GM12875 (cell line): ENCODE measurements around the gene UGT1A3.

Experiments
- H3K4me3 ChIP-seq: one replicate; pipeline ENCODE4 v1.5.1; 2011; ENCODE audit warnings: low read depth, low read length, control low read depth
- TF ChIP-seq, protein P1 (sequence below): IDR thresholded peaks from 2 replicates; pipeline ENCODE4 v1.5.1; 2011; ENCODE audit warnings: low read depth, mild to moderate bottlenecking, control low read depth, inconsistent platforms, low read length, moderate library complexity, borderline replicate concordance; ENCODE audit not compliant: insufficient read depth

The UGT1A3 gene

DNA sequence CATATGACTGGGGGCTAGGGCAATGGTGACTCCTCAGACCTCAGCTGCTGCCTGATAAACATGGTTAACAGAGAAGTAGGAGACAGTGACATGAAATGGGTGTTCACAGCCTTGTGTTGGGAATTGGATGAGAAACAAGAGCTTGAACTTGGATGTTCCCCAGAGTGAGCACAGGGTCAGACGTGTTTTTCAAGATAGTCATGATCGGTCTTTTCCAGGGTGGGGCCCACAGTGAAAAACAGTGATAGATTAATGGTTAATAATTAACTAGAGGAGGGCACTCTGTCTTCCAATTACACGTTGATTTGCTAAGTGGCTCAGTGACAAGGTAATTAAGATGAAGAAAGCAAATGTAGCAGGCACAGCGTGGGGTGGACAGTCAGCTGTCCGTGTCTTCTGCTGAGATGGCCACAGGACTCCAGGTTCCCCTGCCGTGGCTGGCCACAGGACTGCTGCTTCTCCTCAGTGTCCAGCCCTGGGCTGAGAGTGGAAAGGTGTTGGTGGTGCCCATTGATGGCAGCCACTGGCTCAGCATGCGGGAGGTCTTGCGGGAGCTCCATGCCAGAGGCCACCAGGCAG is at the start of gene UGT1A3:
Gene UGT1A3 (plus strand): TSS at position 320 of the 579 bp plus-strand sequence. CDS start 85 bp downstream, at position 405.
- no peak within 1 kb of the TSS for H3K4me3 ChIP-seq
- TF ChIP-seq, protein P1, sequence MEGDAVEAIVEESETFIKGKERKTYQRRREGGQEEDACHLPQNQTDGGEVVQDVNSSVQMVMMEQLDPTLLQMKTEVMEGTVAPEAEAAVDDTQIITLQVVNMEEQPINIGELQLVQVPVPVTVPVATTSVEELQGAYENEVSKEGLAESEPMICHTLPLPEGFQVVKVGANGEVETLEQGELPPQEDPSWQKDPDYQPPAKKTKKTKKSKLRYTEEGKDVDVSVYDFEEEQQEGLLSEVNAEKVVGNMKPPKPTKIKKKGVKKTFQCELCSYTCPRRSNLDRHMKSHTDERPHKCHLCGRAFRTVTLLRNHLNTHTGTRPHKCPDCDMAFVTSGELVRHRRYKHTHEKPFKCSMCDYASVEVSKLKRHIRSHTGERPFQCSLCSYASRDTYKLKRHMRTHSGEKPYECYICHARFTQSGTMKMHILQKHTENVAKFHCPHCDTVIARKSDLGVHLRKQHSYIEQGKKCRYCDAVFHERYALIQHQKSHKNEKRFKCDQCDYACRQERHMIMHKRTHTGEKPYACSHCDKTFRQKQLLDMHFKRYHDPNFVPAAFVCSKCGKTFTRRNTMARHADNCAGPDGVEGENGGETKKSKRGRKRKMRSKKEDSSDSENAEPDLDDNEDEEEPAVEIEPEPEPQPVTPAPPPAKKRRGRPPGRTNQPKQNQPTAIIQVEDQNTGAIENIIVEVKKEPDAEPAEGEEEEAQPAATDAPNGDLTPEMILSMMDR = no peak

DNA sequence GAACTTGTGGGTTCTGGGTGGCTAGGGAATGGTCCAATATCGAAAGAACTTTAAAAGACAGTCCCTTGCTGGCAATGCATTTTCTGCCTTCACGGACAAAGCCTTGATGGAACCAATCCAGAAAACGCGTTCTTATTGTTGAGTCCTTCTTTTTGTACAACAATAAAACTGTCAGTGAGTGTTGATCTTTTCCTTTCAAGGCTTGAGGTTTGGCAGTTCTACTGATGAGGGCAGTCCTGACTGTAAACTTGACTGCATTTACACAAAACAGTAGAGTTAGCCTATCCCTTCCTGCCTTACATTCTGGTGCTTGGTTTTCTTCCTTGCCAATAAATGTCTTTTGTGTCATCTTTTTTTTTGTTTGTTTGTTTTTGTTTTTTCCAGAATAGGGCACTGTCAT is 49.6 kb upstream of the UGT1A3 start:
- TF ChIP-seq, protein P1 = no peak
- no peak overlapping the region for H3K4me3 ChIP-seq

DNA sequence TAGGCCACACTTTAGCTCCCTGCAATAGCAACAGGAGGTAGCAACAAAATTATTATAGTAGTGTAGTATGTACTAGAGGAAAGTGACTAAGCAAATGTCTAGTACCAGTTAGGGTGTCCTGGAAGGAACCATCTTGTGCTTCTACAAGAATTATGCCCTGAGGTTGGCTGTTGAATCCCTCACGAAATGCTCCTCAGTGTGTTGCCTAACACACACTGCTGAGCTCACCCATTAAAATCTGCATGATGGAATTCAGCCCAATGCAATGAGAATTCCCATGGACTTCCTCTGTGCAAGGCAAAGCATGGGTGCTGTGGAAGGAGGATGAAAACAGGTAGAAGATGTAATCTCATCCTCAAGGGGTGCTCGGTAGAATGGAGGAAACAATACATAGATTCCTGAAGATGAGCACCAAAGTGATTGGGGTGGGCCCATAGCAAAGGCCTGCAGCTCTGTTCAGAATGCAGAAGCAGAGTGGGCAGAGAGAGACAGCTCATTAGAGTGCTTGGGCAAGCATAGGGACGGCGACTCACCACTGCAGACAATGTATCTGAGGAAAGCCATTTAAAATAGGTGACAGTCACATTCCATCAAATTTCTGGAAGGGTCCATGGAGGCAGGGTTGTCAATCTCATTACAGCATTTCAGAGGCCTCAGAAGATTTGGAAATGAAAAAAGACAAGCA is 48.3 kb upstream of the UGT1A3 start:
- TF ChIP-seq, protein P1 = no peak

GRCh38 chr2:233681521-233682099 is 47.2 kb upstream of the UGT1A3 start, which contains the start of gene UGT1A7:
Gene UGT1A7, plus strand, starts transcription at chr2:233681901. Its CDS starts 37 bp downstream, at chr2:233681938.
- no peak within 1 kb of the TSS for H3K4me3 ChIP-seq

More for the DNA sequence above, 48.3 kb upstream of the UGT1A3 start:
- no peak overlapping the region for H3K4me3 ChIP-seq

GRCh38 chr2:233684640-233685039 is 44.2 kb upstream of the UGT1A3 start:
- H3K4me3 ChIP-seq = no peak overlapping the region
- TF ChIP-seq, protein P1 = no peak

More at GRCh38 chr2:233681521-233682099, 47.2 kb upstream of the UGT1A3 start, which contains the start of gene UGT1A7:
- TF ChIP-seq, protein P1 = no peak

DNA sequence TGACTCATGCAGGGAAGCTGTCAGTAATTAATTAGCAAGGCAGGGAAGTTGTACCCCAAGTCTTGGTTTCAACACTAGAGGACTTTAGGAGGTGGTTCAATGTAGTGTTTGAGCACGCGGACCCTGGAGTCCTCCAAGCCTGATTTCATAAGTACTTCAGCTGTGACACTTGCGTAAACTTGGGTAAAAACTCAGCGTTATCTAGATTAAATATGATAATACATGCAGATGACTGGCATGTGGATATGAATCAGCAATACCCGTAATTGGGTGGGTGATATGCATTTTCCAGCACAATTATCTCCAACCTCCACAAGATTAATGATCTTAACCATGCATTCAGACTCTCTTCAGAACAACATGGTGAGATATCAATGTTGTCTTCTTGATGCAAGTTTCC is 41.9 kb upstream of the UGT1A3 start:
- TF ChIP-seq, protein P1 = no peak
- no peak overlapping the region for H3K4me3 ChIP-seq

GRCh38 chr2:233688341-233688740 is 40.5 kb upstream of the UGT1A3 start:
- TF ChIP-seq, protein P1 = no peak
- H3K4me3 ChIP-seq = no peak overlapping the region
